HL-60 (cell line): ENCODE data around the gene STAC2.

Experiments
- DNase-seq, 2 experiments: peaks; one replicate each; pipeline ENCODE4 v3.0.0-alpha.2; 2010 to 2020; ENCODE audit warnings: low read depth in 1 of 2, low spot score in 1 of 2
- H3K27ac ChIP-seq: fragments of 250-450 bp; sonication (Bioruptor Pico); replicated peaks from 2 replicates; pipeline ENCODE4 v1.5.1; 2020; ENCODE audit warnings: mild to moderate bottlenecking, moderate library complexity
- H3K27me3 ChIP-seq: fragments of 250-450 bp; sonication (Bioruptor Pico); 2 replicates; pipeline ENCODE4 v1.5.1; 2021; ENCODE audit warnings: mild to moderate bottlenecking, moderate library complexity; ENCODE audit not compliant: insufficient read depth, poor library complexity, severe bottlenecking
- H3K4me3 ChIP-seq: replicated peaks from 2 replicates; pipeline ENCODE4 v1.5.1; 2011; ENCODE audit warnings: mild to moderate bottlenecking, control low read depth, low read length; ENCODE audit not compliant: insufficient read depth
- GABPA ChIP-seq: IDR thresholded peaks from 2 replicates; pipeline ENCODE4 v1.6.1; 2012; ENCODE audit warnings: low read depth
- POLR2AphosphoS5 ChIP-seq: IDR thresholded peaks from 2 replicates; pipeline ENCODE4 v1.6.1; 2012; ENCODE audit warnings: low read depth
- SPI1 ChIP-seq: IDR thresholded peaks from 2 replicates; pipeline ENCODE4 v1.6.1; 2012; ENCODE audit warnings: low read depth, mild to moderate bottlenecking, borderline replicate concordance
- TF ChIP-seq, protein P1 (sequence below): IDR thresholded peaks from one replicate; pipeline ENCODE4 v1.5.1; 2011; ENCODE audit warnings: low read length, control low read depth, inconsistent platforms; ENCODE audit not compliant: insufficient read depth
- TF ChIP-seq, protein P2 (sequence below): IDR thresholded peaks from 2 replicates; pipeline ENCODE4 v1.6.1; 2012; ENCODE audit warnings: low read depth; ENCODE audit not compliant: insufficient replicate concordance

The STAC2 gene

DNA sequence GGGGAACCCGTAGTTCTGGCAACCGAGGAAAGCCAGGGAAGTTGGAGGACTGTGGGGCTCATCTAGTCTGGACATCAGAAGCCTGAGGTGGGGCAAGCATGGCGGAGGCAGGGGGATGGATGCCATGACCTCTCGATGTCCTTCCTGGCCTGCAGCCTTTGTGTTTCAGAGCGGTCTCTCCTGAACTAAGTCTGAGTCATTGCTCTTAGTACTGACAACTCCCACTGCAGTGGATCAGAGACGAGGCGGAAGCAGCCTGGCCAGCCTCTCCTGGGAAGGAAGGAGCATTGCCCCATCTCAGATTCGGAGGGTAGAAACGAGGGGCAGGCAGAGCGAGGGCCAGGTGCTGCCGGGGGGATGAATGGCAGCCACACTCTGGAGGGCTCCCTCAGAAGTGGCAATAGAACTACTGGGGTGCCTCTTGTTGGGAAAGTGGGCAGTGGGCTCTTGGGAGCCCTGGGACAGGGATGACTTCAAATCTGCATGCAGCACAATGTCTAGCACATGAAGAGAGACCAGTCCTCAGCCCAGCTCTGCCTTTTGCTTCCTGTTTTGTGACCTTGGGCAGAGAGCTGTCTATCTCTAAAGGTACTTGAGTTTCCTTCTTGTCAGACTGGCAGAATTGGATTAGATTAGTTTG, 3.6 kb upstream of the STAC2 start:
- DNase-seq, result peak; percentile 42 to 44
- H3K4me3 ChIP-seq, result no peak overlapping the region
- TF ChIP-seq, protein P1, sequence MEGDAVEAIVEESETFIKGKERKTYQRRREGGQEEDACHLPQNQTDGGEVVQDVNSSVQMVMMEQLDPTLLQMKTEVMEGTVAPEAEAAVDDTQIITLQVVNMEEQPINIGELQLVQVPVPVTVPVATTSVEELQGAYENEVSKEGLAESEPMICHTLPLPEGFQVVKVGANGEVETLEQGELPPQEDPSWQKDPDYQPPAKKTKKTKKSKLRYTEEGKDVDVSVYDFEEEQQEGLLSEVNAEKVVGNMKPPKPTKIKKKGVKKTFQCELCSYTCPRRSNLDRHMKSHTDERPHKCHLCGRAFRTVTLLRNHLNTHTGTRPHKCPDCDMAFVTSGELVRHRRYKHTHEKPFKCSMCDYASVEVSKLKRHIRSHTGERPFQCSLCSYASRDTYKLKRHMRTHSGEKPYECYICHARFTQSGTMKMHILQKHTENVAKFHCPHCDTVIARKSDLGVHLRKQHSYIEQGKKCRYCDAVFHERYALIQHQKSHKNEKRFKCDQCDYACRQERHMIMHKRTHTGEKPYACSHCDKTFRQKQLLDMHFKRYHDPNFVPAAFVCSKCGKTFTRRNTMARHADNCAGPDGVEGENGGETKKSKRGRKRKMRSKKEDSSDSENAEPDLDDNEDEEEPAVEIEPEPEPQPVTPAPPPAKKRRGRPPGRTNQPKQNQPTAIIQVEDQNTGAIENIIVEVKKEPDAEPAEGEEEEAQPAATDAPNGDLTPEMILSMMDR, result no peak
- TF ChIP-seq, protein P2, sequence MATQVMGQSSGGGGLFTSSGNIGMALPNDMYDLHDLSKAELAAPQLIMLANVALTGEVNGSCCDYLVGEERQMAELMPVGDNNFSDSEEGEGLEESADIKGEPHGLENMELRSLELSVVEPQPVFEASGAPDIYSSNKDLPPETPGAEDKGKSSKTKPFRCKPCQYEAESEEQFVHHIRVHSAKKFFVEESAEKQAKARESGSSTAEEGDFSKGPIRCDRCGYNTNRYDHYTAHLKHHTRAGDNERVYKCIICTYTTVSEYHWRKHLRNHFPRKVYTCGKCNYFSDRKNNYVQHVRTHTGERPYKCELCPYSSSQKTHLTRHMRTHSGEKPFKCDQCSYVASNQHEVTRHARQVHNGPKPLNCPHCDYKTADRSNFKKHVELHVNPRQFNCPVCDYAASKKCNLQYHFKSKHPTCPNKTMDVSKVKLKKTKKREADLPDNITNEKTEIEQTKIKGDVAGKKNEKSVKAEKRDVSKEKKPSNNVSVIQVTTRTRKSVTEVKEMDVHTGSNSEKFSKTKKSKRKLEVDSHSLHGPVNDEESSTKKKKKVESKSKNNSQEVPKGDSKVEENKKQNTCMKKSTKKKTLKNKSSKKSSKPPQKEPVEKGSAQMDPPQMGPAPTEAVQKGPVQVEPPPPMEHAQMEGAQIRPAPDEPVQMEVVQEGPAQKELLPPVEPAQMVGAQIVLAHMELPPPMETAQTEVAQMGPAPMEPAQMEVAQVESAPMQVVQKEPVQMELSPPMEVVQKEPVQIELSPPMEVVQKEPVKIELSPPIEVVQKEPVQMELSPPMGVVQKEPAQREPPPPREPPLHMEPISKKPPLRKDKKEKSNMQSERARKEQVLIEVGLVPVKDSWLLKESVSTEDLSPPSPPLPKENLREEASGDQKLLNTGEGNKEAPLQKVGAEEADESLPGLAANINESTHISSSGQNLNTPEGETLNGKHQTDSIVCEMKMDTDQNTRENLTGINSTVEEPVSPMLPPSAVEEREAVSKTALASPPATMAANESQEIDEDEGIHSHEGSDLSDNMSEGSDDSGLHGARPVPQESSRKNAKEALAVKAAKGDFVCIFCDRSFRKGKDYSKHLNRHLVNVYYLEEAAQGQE, result no peak
- TF ChIP-seq GABPA (no peak), SPI1 (no peak), POLR2AphosphoS5 (no peak)

DNA sequence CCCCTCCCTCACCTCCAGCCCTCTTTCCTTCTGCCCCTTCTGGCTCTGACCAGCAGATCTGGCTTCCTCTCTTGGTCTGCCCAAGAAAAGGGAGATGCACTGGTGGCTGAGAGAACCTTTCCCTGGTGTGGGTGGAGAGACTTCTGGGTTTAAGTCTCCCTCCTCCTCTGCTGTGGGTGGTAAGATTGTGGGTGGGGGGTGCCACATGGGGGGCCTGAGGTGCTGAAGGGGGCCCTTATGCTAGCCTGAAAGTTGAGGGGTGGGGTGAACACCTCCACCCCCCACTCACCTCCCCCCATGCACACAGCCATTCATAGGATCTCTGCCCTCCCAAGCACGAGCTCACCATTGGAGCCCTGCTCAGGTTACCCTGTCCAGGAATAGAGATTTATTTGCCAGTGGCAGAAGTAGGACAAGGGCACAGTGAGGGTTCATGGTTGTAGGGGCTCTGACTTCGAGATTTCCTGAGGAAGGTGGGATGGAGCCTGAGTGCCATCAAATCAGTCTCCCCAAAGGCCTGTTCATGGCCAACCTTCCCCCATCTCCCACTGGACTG, 1.7 kb upstream of the STAC2 start:
- Histone ChIP-seq H3K27me3 (peaks cover 37% of the 10 kb centered on the region), H3K4me3 (no peak overlapping the region), H3K27ac (no peak overlapping the region)
- DNase-seq, result no peak
- no peak for TF ChIP-seq POLR2AphosphoS5
- no peak for TF ChIP-seq GABPA
- TF ChIP-seq SPI1, result no peak
- TF ChIP-seq, protein P2, result no peak
- TF ChIP-seq, protein P1, result no peak

More for the DNA sequence above, 3.6 kb upstream of the STAC2 start:
- Histone ChIP-seq H3K27ac (no peak overlapping the region), H3K27me3 (peaks cover 17% of the 10 kb centered on the region)

DNA sequence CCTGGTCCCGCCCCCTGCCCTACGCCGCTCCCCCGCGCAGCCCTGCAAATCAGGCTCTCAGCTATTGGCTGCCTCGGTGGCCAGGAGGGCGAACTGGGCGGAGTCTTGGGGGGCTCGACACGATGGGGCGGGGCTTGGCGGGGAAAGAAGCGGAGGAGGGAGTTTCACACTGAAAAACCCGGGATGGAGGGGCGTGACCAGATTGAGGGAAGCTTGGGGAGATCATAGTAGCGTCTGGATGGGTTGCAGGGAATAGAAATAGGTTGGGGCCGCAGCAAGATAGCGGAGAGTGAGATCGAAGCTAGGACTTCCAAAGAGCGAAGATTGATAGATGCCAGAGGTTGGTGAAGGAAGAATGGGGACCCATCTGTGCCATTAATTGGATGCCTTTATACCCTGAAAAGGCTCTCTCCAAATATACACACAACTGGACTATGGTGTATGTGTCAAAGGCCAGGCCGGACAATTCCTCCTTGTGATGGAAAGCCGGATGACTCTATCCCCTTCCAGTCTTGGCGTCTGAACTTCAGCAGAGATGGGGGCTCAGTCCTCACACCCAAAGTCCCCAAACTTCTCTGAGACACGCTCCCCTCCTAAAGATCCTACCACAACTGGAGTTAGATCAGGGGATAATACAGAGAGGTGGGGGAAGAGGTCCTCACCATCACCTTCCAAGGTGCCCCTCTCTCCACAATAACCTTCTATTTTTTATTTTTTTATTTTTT, 376 bp upstream of the STAC2 start:
- DNase-seq, result no peak
- peaks cover 38% of the 10 kb centered on the region for H3K27me3 ChIP-seq
- TF ChIP-seq POLR2AphosphoS5 (no peak), SPI1 (no peak), GABPA (no peak)
- TF ChIP-seq, protein P2, result no peak
- TF ChIP-seq, protein P1, result no peak
- H3K4me3 ChIP-seq, result no peak overlapping the region
- no peak overlapping the region for H3K27ac ChIP-seq
